Lower leg skin (tissue), 4 donors: ENCODE measurements around the gene PLXNC1. TPM values are rescaled to one million over a fixed set of nuclear protein-coding genes. Genes with fewer than 3 reads are reported as not detected.

ENCODE experiments used
- DNase-seq, 2 donors: peaks; one replicate each; pipeline ENCODE4 v3.0.0-alpha.2; 2019; ENCODE audit warnings: low spot score in 2 of 2
- H3K4me3 ChIP-seq: fragments of 200-600 bp; sonication (generic); 2 replicates; pipeline ENCODE4 v1.5.1; 2017; ENCODE audit warnings: mild to moderate bottlenecking, low read depth; ENCODE audit not compliant: poor library complexity, severe bottlenecking
- POLR2A ChIP-seq, 2 donors: fragments of 450-650 bp; IDR thresholded peaks; one replicate each; pipeline ENCODE4 v1.6.1; 2016 to 2017; ENCODE audit warnings: antibody characterized with exemption in 2 of 2, mild to moderate bottlenecking in 1 of 2, moderate library complexity in 1 of 2
- WGBS, 2 donors: methylation state at CpG; one replicate each; pipeline ENCODE4 v1.1.5; 2018; 5-methylcytosine and 5-hydroxymethylcytosine counted together
- intact Hi-C: fragments of 100-400 bp; cut with DNase I; formaldehyde crosslinking; loops from one replicate; pipeline ENCODE4 v1.15.0; 2023; ENCODE audit warnings: low total_unique reads
- total RNA-seq, 4 donors: library from RNA; depleted of rRNA; stranded (reverse); fragments of >200 nt; gene quantifications; one replicate each; pipeline ENCODE4 v1.1.0, GENCODE V29; 2016
- TF ChIP-seq, protein P1 (sequence below), 3 donors: fragments of 450-650 bp; IDR thresholded peaks; one replicate each; pipeline ENCODE4 v1.5.1; 2016; ENCODE audit warnings: antibody characterized with exemption in 3 of 3, mild to moderate bottlenecking in 3 of 3, moderate library complexity in 2 of 3

Gene PLXNC1
- total RNA-seq, 4 donors from 2014 or later: 7.6 to 10.8 (median 8.2) TPM

DNA sequence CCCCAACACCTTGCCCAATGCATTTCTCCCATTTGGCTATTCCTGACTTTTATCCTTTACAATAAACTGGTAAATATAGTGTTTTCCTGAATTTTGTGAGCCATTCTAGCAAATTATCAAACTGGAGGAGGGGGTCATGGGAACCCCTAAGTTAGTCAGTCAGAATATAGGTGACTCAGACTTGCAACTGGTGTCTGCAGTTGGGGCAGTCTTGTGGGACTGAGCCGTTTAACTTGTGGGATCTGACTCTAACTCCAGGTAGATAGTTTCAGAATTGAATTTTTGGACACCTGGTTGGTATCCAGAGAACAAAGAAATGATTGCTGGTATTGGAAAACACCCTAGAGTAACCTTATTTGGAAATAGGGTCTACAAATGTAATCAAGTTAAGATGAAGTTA, 177.9 kb downstream of the PLXNC1 start:
- no peak for DNase-seq
- intact Hi-C loops: no loop called here
- WGBS, 2 donors: 97 to 100% methylated on average over 1 of the region's 1 CpG
- TF ChIP-seq, protein P1, sequence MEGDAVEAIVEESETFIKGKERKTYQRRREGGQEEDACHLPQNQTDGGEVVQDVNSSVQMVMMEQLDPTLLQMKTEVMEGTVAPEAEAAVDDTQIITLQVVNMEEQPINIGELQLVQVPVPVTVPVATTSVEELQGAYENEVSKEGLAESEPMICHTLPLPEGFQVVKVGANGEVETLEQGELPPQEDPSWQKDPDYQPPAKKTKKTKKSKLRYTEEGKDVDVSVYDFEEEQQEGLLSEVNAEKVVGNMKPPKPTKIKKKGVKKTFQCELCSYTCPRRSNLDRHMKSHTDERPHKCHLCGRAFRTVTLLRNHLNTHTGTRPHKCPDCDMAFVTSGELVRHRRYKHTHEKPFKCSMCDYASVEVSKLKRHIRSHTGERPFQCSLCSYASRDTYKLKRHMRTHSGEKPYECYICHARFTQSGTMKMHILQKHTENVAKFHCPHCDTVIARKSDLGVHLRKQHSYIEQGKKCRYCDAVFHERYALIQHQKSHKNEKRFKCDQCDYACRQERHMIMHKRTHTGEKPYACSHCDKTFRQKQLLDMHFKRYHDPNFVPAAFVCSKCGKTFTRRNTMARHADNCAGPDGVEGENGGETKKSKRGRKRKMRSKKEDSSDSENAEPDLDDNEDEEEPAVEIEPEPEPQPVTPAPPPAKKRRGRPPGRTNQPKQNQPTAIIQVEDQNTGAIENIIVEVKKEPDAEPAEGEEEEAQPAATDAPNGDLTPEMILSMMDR (IDR thresholded peaks at IDR 0.05): no peak
- no peak for TF ChIP-seq POLR2A (IDR thresholded peaks at IDR 0.05)
- H3K4me3 ChIP-seq: no peak overlapping the region

DNA sequence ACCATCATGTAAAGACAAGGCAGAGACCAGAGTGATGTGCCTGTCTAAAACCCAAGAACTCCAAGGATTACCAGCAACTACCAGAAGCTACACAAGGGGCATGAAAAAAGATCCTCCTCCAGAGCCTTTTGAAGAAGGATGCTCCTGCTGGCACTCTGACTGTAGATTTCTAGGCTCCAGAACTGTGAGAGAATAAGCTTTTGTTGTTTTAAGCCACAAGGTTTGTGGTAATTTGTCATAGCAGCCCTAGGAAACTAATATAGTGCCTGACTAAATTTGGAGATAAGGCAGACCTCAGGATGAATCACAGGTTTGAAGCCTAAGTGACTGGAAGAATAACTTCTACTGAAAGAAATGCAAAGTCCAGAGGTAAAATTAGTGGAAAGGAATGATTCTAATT, 178.3 kb downstream of the PLXNC1 start:
- no peak for DNase-seq
- H3K4me3 ChIP-seq: no peak overlapping the region
- no peak for TF ChIP-seq POLR2A (IDR thresholded peaks at IDR 0.05)
- TF ChIP-seq, protein P1 (IDR thresholded peaks at IDR 0.05): no peak
- intact Hi-C loops: no loop called here

DNA sequence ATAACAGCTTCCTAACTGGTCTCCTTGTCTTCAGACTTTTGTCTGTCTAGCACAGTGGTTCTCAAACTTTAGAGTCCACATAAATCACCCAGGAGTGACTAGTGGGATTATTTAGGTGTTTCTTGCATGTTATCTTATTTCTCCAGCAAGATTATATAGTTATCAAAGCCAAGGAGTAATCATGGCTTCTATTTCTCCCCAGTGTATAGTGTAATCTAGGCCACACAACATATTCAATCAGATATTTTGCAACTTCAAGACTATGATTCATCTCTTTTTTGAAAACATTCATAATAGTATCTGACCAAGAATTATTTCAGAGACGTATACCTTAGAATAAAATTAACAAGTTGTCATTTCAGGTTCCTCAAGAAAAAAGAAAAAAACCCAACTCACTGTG, 179.4 kb downstream of the PLXNC1 start:
- intact Hi-C loops: no loop called here
- H3K4me3 ChIP-seq: no peak overlapping the region
- TF ChIP-seq, protein P1 (IDR thresholded peaks at IDR 0.05): no peak
- TF ChIP-seq POLR2A (IDR thresholded peaks at IDR 0.05): no peak
- 75 to 80% methylated on average over 1 of the region's 1 CpG for WGBS, 2 donors
- no peak for DNase-seq

DNA sequence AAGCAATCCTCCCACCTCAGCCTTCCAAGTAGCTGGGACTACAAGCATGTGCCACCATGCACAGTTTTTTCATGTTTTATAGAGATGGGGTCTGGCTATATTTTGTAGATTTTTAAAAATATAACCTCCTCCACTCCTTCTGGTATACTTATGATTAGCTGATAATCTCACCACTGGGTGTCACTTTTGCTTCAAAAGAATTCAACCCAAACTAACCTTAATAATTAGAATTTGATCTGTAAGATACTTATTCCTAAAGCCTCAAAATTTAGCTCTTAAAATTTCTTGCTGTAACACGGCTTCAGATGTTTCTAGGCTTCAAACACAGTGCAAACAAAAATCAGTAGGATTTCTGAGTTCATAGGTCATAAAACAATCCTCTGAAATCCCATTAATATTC, 181.0 kb downstream of the PLXNC1 start:
- intact Hi-C loops: no loop called here
- no peak for DNase-seq
- TF ChIP-seq POLR2A (IDR thresholded peaks at IDR 0.05): no peak
- TF ChIP-seq, protein P1 (IDR thresholded peaks at IDR 0.05): no peak
- WGBS, 2 donors: 89 to 97% methylated on average over 1 of the region's 1 CpG
- no peak overlapping the region for H3K4me3 ChIP-seq

DNA sequence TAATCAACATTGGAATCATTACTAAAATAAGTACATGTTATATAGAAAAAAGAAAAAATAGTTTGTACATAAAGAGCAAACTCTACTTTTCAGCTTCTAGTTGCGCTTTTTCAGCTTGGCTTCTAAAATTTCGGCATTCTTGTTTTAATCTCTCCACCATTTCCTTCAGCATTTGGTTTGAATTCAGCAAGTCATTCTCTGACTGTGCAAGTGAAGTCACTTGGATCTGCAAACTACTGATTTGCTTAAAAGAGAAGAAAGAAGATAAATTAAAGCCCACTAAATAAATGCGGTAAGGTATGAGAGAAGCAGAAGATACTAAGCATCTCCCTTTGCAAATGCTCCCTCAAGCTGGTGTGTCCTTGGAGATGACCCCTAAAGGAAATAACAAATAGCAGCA, 185.0 kb downstream of the PLXNC1 start:
- H3K4me3 ChIP-seq: no peak overlapping the region
- DNase-seq: no peak
- 86 to 98% methylated on average over 3 of the region's 3 CpGs for WGBS, 2 donors
- TF ChIP-seq POLR2A (IDR thresholded peaks at IDR 0.05): no peak
- TF ChIP-seq, protein P1 (IDR thresholded peaks at IDR 0.05): no peak
- intact Hi-C loops: no loop called here

DNA sequence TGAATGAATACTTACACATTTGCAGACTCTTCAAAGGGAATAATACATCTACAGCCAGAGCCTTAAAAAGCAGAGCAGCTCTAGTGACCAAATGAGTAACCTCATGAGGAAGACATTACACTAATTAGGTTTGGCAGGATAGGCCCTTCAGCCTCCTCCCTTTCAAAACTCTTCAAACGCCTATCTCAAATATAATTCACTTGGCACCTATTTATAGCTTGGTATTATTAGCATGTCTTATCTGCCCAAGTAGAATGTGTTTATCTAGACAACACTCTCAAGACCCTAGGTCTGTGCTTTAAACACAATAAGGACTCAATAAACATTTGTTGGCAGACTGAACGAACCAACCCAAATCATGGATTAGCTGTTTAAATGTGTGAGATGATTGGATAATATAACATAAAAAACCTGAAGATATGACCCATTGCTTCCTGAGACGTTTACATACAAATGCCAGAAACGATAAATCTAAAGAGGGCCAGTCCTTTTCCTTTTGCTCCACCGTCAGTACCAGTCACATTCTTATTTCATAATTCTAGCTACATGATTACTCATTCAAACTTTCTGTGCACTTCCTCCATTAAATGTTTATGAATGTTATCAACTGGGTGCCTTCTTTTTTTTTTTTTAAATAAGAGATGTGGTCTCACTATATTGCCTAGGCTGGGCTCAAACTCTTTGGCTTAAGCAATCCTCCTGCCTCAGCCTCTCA, 188.0 kb downstream of the PLXNC1 start:
- no peak overlapping the region for H3K4me3 ChIP-seq
- DNase-seq: no peak
- WGBS, 2 donors: 78 to 83% methylated on average over 5 of the region's 5 CpGs
- no peak for TF ChIP-seq POLR2A (IDR thresholded peaks at IDR 0.05)
- TF ChIP-seq, protein P1 (IDR thresholded peaks at IDR 0.05): no peak
- intact Hi-C loops: no loop called here
